K562 (cell line): ENCODE data around the gene DAPP1. TPM values are rescaled to one million over a fixed set of nuclear protein-coding genes. Genes with fewer than 3 reads are reported as not detected.

Experiments
- ATAC-seq: fragments of 200-7000 bp; cut with Tn5 transposase; 3 replicates; pipeline ENCODE4 v1.9.1; 2020; ENCODE audit warnings: moderate library complexity
- Bru-seq: library from RNA; stranded (reverse); fragments of 400-500 nt; gene quantifications from one replicate; lab custom pipeline; 2021; lab: Mats Ljungman, UMichigan
- BruChase-seq, 2 experiments: library from RNA; stranded (reverse); fragments of 400-500 nt; gene quantifications; one replicate each; lab custom pipeline; 2021; lab: Mats Ljungman, UMichigan
- BruUV-seq: library from RNA; stranded (reverse); fragments of 400-500 nt; replicated peaks from 2 replicates; lab custom pipeline; 2021; lab: Mats Ljungman, UMichigan
- CTCF ChIA-PET: fragments of 300-600 bp; formaldehyde crosslinking; extraction: SDS; loops from one replicate; lab custom pipeline; 2021; ENCODE audit warnings: low intra/inter-chr PET ratio; lab: Yijun Ruan, JAX
- POLR2A ChIA-PET: fragments of 300-600, 350-650 bp; sonication (Branson Sonifier 250); formaldehyde crosslinking; extraction: SDS; loops from one replicate; lab custom pipeline; 2021; ENCODE audit warnings: antibody characterized with exemption, inconsistent platforms; lab: Yijun Ruan, JAX
- DNase-seq, 4 experiments: peaks; one replicate each; pipeline versions ENCODE4 v3.0.0 to v3.0.0-alpha.2; 2011 to 2018; ENCODE audit warnings: low spot score in 3 of 4, mixed read lengths in 3 of 4; ENCODE audit errors: extremely low read depth in 1 of 4
- FAIRE-seq: peaks from 2 replicates; lab custom pipeline; 2011; peaks lifted over from hg19 to GRCh38; lab: Jason Lieb, UNC
- H2AFZ ChIP-seq: 2 replicates; pipeline ENCODE4 v1.6.0; 2011; ENCODE audit warnings: low read depth, low read length, control low read depth, inconsistent platforms
- H3K27ac ChIP-seq: fragments of 200-600 bp; 3 replicates; pipeline ENCODE4 v1.8.0; 2011; ENCODE audit warnings: low read depth, mild to moderate bottlenecking, control low read depth, inconsistent platforms, low read length, moderate library complexity, mixed read lengths; ENCODE audit errors: extremely low read depth
- H3K27me3 ChIP-seq, 2 experiments: fragments of 300-600 bp in 1 of 2; 2 replicates in 1 of 2; 3 replicates in 1 of 2; pipeline versions ENCODE4 v1.6.0 to v1.8.0; 2011; ENCODE audit warnings: inconsistent platforms in 2 of 2, low read length in 2 of 2, mild to moderate bottlenecking in 1 of 2, mixed read lengths in 1 of 2, moderate library complexity in 1 of 2; ENCODE audit not compliant: control insufficient read depth in 2 of 2, insufficient read depth in 2 of 2
- H3K36me3 ChIP-seq: fragments of 300-600 bp; 3 replicates; pipeline ENCODE4 v1.8.0; 2011; ENCODE audit warnings: mild to moderate bottlenecking, low read length, inconsistent platforms; ENCODE audit not compliant: control insufficient read depth, insufficient read depth
- H3K4me1 ChIP-seq, 2 experiments: fragments of 200-600 bp in 1 of 2; replicated peaks in 1 of 2; 2 replicates in 1 of 2; 3 replicates in 1 of 2; pipeline versions ENCODE4 v1.5.1 to v1.8.0; 2011; ENCODE audit warnings: inconsistent platforms in 2 of 2, low read length in 2 of 2, mild to moderate bottlenecking in 1 of 2, mixed read lengths in 1 of 2, moderate library complexity in 1 of 2; ENCODE audit not compliant: control insufficient read depth in 2 of 2, insufficient read depth in 2 of 2
- H3K4me2 ChIP-seq: 2 replicates; pipeline ENCODE4 v1.6.1; 2011; ENCODE audit warnings: low read length, control low read depth, inconsistent platforms, mixed read lengths; ENCODE audit not compliant: insufficient read depth
- H3K4me3 ChIP-seq: fragments of 200-600 bp; sonication (generic), shearing (Covaris generic); 2 replicates; pipeline ENCODE4 v1.5.1; 2016; ENCODE audit warnings: control low read depth, inconsistent platforms
- H3K79me2 ChIP-seq: fragments of 200-600 bp; 3 replicates; pipeline ENCODE4 v1.8.0; 2011; ENCODE audit warnings: low read length, inconsistent platforms; ENCODE audit not compliant: control insufficient read depth, insufficient read depth
- H3K9ac ChIP-seq, 2 experiments: 2 replicates each; pipeline versions ENCODE4 v1.6.0 to v1.6.1; 2011; ENCODE audit warnings: low read depth in 2 of 2, low read length in 2 of 2, control low read depth in 1 of 2, inconsistent platforms in 1 of 2, mild to moderate bottlenecking in 1 of 2, mixed read lengths in 1 of 2; ENCODE audit not compliant: insufficient read depth in 1 of 2
- H3K9me1 ChIP-seq: one replicate; pipeline ENCODE4 v1.6.0; 2011; ENCODE audit warnings: inconsistent platforms, mild to moderate bottlenecking, low read length, moderate library complexity; ENCODE audit not compliant: control insufficient read depth, insufficient read depth
- H3K9me3 ChIP-seq: replicated peaks from 2 replicates; pipeline ENCODE4 v1.5.1; 2011; ENCODE audit warnings: low read depth, low read length, inconsistent platforms; ENCODE audit not compliant: control insufficient read depth, insufficient read depth
- H4K20me1 ChIP-seq: replicated peaks from 2 replicates; pipeline ENCODE4 v1.6.1; 2011; ENCODE audit warnings: low read length, inconsistent platforms, mixed read lengths; ENCODE audit not compliant: control insufficient read depth, insufficient read depth
- BACH1 ChIP-seq: fragments of 200-800 bp; sonication (Bioruptor generic); IDR thresholded peaks from 2 replicates; pipeline ENCODE4 v1.6.1; 2016; ENCODE audit warnings: missing genetic modification characterization, missing compliant biosample characterization
- C11orf30 ChIP-seq: fragments of 450-650 bp; IDR thresholded peaks from 2 replicates; pipeline ENCODE4 v1.6.1; 2016; ENCODE audit warnings: low read depth, mild to moderate bottlenecking
- ESRRB ChIP-seq: fragments of 250-450 bp; sonication (Bioruptor Pico); IDR thresholded peaks from 2 replicates; pipeline ENCODE4 v1.5.0; 2020; ENCODE audit warnings: mild to moderate bottlenecking, moderate library complexity, borderline replicate concordance
- HDAC2 ChIP-seq: fragments of 450-650 bp; IDR thresholded peaks from 2 replicates; pipeline ENCODE4 v1.6.1; 2016; ENCODE audit warnings: mild to moderate bottlenecking
- HDGF ChIP-seq: fragments of 450-650 bp; IDR thresholded peaks from 2 replicates; pipeline ENCODE4 v1.6.1; 2016
- HMG20B ChIP-seq: fragments of 250-450 bp; sonication (Bioruptor Pico); IDR thresholded peaks from 2 replicates; pipeline ENCODE4 v1.5.0; 2021; ENCODE audit warnings: mild to moderate bottlenecking
- IRF2 ChIP-seq: sonication (generic); formaldehyde crosslinking; IDR thresholded peaks from 2 replicates; pipeline ENCODE4 v1.8.1; 2022; ENCODE audit warnings: mild to moderate bottlenecking, missing genetic modification reagents
- NCOR1 ChIP-seq: fragments of 450-650 bp; IDR thresholded peaks from 2 replicates; pipeline ENCODE4 v1.6.1; 2016; ENCODE audit warnings: mild to moderate bottlenecking, moderate library complexity
- RHOXF2B ChIP-seq: fragments of 250-450 bp; sonication (Bioruptor Pico); conservative IDR thresholded peaks from 2 replicates; pipeline ENCODE4 v1.5.1; 2021
- WGBS: fragments of 100-300 bp; shearing (Covaris generic); methylation state at CpG from one replicate; pipeline ENCODE4 v1.1.6; 2016; ENCODE audit warnings: low coverage, mixed read lengths; ENCODE audit not compliant: insufficient coverage; ENCODE audit errors: missing lambda C conversion rate; 5-methylcytosine and 5-hydroxymethylcytosine counted together
- in situ Hi-C: fragments of 300-500 bp; cut with MboI; formaldehyde crosslinking; loops from 4 replicates; pipeline ENCODE4 v1.15.0; 2018; ENCODE audit warnings: inconsistent platforms, mixed read lengths
- intact Hi-C: fragments of 100-400 bp; cut with micrococcal nuclease; formaldehyde crosslinking; loops from 2 replicates; pipeline ENCODE4 v1.14.2; 2022
- long read RNA-seq, 3 experiments: library from polyadenylated mRNA in 2 of 3; library from RNA in 1 of 3; unstranded in 2 of 3; stranded (forward) in 1 of 3; transcript quantifications; one replicate each; pipeline ENCODE4 v2.0.0, GENCODE V29; 2019 to 2022
- polyA minus RNA-seq, 3 experiments: library from RNA; depleted of rRNA, polyadenylated mRNA; stranded (reverse); fragments of >200 nt; gene quantifications; 2 replicates each; pipeline ENCODE4 v1.2.3, GENCODE V29; 2011
- polyA plus RNA-seq, 8 experiments: library from polyadenylated mRNA; depleted of rRNA in 4 of 8; stranded (reverse) in 5 of 8; unstranded in 3 of 8; fragments of >200 nt; fragmentation: Nextera tagmentation in 2 of 8; fragmentation: Illumina TruSeq in 1 of 8; extraction: Ambion mirVana in 2 of 8; extraction: Trizol in 1 of 8; gene quantifications; 2 replicates each; pipeline versions ENCODE4 v1.2.1 to v1.2.3, GENCODE V29; 2011 to 2014; ENCODE audit warnings: inconsistent platforms in 1 of 8, missing spikeins in 1 of 8
- total RNA-seq, 7 experiments: library from RNA; depleted of rRNA in 6 of 7; stranded (reverse); fragments of >200 nt in 6 of 7; fragmentation: Illumina TruSeq in 2 of 7; extraction: Trizol in 2 of 7; gene quantifications; 2 replicates each; pipeline versions ENCODE4 v1.2.1 to v1.2.3, GENCODE V29; 2011 to 2021; ENCODE audit warnings: low replicate concordance in 1 of 7
- TF ChIP-seq, protein P1 (sequence below), 2 experiments: fragments of 200-800 bp in 1 of 2; sonication (Bioruptor generic) in 1 of 2; sonication (generic) in 1 of 2; formaldehyde crosslinking in 1 of 2; IDR thresholded peaks in 1 of 2; conservative IDR thresholded peaks in 1 of 2; 2 replicates each; pipeline versions ENCODE4 v1.5.0 to v1.6.1; 2016 to 2020; ENCODE audit warnings: missing compliant biosample characterization in 1 of 2, missing genetic modification characterization in 1 of 2, missing genetic modification reagents in 1 of 2
- TF ChIP-seq, protein P2 (sequence below): fragments of 450-650 bp; formaldehyde crosslinking; IDR thresholded peaks from 2 replicates; pipeline ENCODE4 v1.4.0; 2020; ENCODE audit warnings: mild to moderate bottlenecking, moderate library complexity
- TF ChIP-seq, protein P3 (sequence below): fragments of 200-800 bp; sonication (Bioruptor generic); IDR thresholded peaks from 2 replicates; pipeline ENCODE4 v1.6.1; 2017; ENCODE audit warnings: missing genetic modification characterization, missing compliant biosample characterization

Gene DAPP1
- 0.95 and 1.5 TPM in 2 replicates for total RNA-seq (2011; cell fraction: chromatin; rRNA removed; ENCODE audit: low replicate concordance)
- total RNA-seq (2011; cell fraction: nucleolus; rRNA removed) = 0.83 and 0.92 TPM in 2 replicates
- 0.59 and 1.6 TPM in 2 replicates for total RNA-seq (2011; cell fraction: nucleoplasm; rRNA removed)
- total RNA-seq (2014; rRNA removed) (1.1 and 2.2 TPM in 2 replicates), total RNA-seq (2014; rRNA removed; fragmentation: Illumina TruSeq; extraction: Trizol) (4.0 and 5.2 TPM in 2 replicates), total RNA-seq (2015; rRNA removed; fragmentation: Illumina TruSeq; extraction: Trizol) (3.7 and 4.2 TPM in 2 replicates), total RNA-seq (2021) (2.0 and 2.2 TPM in 2 replicates), polyA plus RNA-seq (2011; rRNA removed) (1.4 and 1.9 TPM in 2 replicates), polyA plus RNA-seq (2014; fragmentation: Illumina TruSeq; extraction: Trizol) (3.1 and 3.6 TPM in 2 replicates), polyA plus RNA-seq (2014; fragmentation: Nextera tagmentation; extraction: Ambion mirVana) (1 to 10 TPM; 6.4 to 7.2 TPM), polyA plus RNA-seq (2014; rRNA removed) (2.9 and 3.4 TPM in 2 replicates), polyA minus RNA-seq (2011; rRNA and poly(A)+ RNA removed) (1.4 and 2.4 TPM in 2 replicates), Bru-seq, nascent RNA (percentile 36 among the genes with signal in this experiment), BruChase-seq, experiment 1, labeled RNA remaining after a 2-hour chase (percentile 46 among the genes with signal in this experiment), BruChase-seq, experiment 2, labeled RNA remaining after a 6-hour chase (percentile 47 among the genes with signal in this experiment)
- polyA plus RNA-seq (2011; cell fraction: cytosol; rRNA removed) = 0.47 and 0.51 TPM in 2 replicates
- 0.56 and 0.78 TPM in 2 replicates for polyA plus RNA-seq (2011; cell fraction: nucleus; rRNA removed)
- 3.2 and 5.8 TPM in 2 replicates for polyA plus RNA-seq (2012)
- polyA minus RNA-seq (2011; cell fraction: cytosol; rRNA and poly(A)+ RNA removed) = 0.57 and 0.91 TPM in 2 replicates
- 0.56 and 0.94 TPM in 2 replicates for polyA minus RNA-seq (2011; cell fraction: nucleus; rRNA and poly(A)+ RNA removed)
- long read RNA-seq, experiment 1, partial matches to known transcripts = 0 of 9 reads
- long read RNA-seq, experiment 1, other reads (novel, unspliced or antisense) = 8 of 9 reads
- long read RNA-seq, experiment 2, partial matches to known transcripts = 0 of 2 reads
- long read RNA-seq, experiment 2, other reads (novel, unspliced or antisense) = 2 of 2 reads
- long read RNA-seq, experiment 3, partial matches to known transcripts = 0 of 1 reads
- long read RNA-seq, experiment 3, other reads (novel, unspliced or antisense) = 1 of 1 reads

DNA sequence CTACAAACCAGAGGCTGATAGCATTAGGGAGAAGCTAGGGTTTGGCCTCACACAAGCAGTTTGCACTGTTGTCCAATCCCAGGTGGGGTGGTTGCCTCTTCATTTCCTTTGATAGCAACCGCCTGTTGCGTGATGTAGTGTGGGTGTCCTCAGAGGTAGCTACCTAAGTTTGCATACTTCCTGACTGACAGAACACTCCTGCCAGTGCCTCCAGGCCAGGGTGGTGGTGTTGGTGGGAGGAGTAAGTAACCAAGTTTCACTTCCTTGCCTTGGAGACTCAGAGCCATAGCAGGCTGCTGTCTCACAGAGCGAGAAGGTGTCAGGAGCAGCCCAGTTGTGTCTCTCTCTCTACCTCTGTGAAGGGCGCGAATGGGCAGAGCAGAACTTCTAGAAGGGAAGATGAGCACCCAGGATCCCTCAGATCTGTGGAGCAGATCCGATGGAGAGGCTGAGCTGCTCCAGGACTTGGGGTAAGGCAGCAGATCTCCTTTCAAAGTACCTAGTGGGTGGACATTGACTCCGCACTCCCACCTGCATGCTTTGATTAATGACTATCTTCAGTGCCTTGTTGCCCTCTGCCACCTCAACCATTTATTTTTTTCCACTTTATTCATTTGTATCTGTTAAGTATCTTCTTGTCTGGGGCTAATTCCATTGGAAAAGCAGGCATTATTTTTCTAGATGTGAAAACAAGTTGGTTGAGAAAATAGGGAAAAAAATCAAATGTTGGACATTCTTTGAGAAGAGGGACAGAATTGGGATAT lies at the start of gene DAPP1:
TSS of gene DAPP1 (plus strand) at position 283 of the 764 bp plus-strand sequence. CDS start at position 370, 87 bp downstream.
- no peak within 1 kb of the TSS for H3K27ac ChIP-seq
- intact Hi-C loops = no loop called here
- H3K9ac ChIP-seq = peak within 1 kb of the TSS in 1 of 2 experiments; percentile 11; a peak in 2 of 4 replicates
- CTCF ChIA-PET = no interaction called here
- no TSS peak for BruUV-seq
- in situ Hi-C loops = no loop called here
- no peaks in the 10 kb centered on the region for H3K9me3 ChIP-seq
- FAIRE-seq (no peak), ATAC-seq (peak; percentile 65), DNase-seq (no peak)
- no peaks in the 10 kb centered on the region for H3K79me2 ChIP-seq
- WGBS = 54% methylated on average over 7 of the region's 7 CpGs
- no peaks in the 10 kb centered on the region for H4K20me1 ChIP-seq
- peak within 1 kb of the TSS; percentile 75 for H2AFZ ChIP-seq
- H3K9me1 ChIP-seq = no peaks in the 10 kb centered on the region
- POLR2A ChIA-PET = interaction anchor here (1.1 to 2.6 kb wide), 3 partner anchors 12 to 132 kb away, joined by 3 to 9 read pairs (median 3); no protein-coding TSS in a partner anchor
- peak within 1 kb of the TSS; percentile 58 for H3K4me2 ChIP-seq
- no peaks in the 10 kb centered on the region for H3K27me3 ChIP-seq
- no peak within 1 kb of the TSS for H3K4me3 ChIP-seq
- no peaks in the 10 kb centered on the region for H3K36me3 ChIP-seq
- peaks cover 6 to 20% of the 10 kb centered on the region in 2 experiments; a peak in 3 of 5 replicates for H3K4me1 ChIP-seq
- TF ChIP-seq NCOR1 (no peak), HDAC2 (no peak), ESRRB (no peak), RHOXF2B (CRISPR knock-in tag) (no peak), BACH1 (tag) (no peak), C11orf30 (no peak), HDGF (no peak), HMG20B (no peak), IRF2 (CRISPR knock-in tag) (no peak)
- TF ChIP-seq, protein P1, sequence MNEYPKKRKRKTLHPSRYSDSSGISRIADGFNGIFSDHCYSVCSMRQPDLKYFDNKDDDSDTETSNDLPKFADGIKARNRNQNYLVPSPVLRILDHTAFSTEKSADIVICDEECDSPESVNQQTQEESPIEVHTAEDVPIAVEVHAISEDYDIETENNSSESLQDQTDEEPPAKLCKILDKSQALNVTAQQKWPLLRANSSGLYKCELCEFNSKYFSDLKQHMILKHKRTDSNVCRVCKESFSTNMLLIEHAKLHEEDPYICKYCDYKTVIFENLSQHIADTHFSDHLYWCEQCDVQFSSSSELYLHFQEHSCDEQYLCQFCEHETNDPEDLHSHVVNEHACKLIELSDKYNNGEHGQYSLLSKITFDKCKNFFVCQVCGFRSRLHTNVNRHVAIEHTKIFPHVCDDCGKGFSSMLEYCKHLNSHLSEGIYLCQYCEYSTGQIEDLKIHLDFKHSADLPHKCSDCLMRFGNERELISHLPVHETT (CRISPR knock-in tag; conservative IDR thresholded peaks at IDR 0.05 in 1 of 2, IDR thresholded peaks at IDR 0.05 in 1 of 2) = peak in 1 of 2 experiments; percentile 24; a peak in 1 of 4 replicates
- TF ChIP-seq, protein P2, sequence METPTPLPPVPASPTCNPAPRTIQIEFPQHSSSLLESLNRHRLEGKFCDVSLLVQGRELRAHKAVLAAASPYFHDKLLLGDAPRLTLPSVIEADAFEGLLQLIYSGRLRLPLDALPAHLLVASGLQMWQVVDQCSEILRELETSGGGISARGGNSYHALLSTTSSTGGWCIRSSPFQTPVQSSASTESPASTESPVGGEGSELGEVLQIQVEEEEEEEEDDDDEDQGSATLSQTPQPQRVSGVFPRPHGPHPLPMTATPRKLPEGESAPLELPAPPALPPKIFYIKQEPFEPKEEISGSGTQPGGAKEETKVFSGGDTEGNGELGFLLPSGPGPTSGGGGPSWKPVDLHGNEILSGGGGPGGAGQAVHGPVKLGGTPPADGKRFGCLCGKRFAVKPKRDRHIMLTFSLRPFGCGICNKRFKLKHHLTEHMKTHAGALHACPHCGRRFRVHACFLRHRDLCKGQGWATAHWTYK (CRISPR knock-in tag) = peak; percentile 11; the same call in 1 of the 2 replicates
- TF ChIP-seq, protein P3, sequence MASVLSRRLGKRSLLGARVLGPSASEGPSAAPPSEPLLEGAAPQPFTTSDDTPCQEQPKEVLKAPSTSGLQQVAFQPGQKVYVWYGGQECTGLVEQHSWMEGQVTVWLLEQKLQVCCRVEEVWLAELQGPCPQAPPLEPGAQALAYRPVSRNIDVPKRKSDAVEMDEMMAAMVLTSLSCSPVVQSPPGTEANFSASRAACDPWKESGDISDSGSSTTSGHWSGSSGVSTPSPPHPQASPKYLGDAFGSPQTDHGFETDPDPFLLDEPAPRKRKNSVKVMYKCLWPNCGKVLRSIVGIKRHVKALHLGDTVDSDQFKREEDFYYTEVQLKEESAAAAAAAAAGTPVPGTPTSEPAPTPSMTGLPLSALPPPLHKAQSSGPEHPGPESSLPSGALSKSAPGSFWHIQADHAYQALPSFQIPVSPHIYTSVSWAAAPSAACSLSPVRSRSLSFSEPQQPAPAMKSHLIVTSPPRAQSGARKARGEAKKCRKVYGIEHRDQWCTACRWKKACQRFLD (CRISPR knock-in tag) = 0 out of 2 replicates have a peak, but pooled peaks have one; percentile 23
